K562 (cell line): ENCODE data around the gene FARP1.

ENCODE experiments used
- COPS2 ChIP-seq: fragments of 450-650 bp; conservative IDR thresholded peaks from 2 replicates; pipeline ENCODE4 v1.6.1; 2016; ENCODE audit warnings: mild to moderate bottlenecking, moderate library complexity
- CTCF ChIP-seq, 3 experiments: IDR thresholded peaks in 2 of 3; conservative IDR thresholded peaks in 1 of 3; 2 replicates each; pipeline ENCODE4 v1.5.1; 2011 to 2012; ENCODE audit warnings: low read length in 3 of 3, mild to moderate bottlenecking in 3 of 3, control low read depth in 2 of 3, improper control_type of control experiment in 1 of 3, inconsistent platforms in 1 of 3, low read depth in 1 of 3, mixed read lengths in 1 of 3, moderate library complexity in 1 of 3; ENCODE audit not compliant: insufficient read depth in 2 of 3
- EP300 ChIP-seq: IDR thresholded peaks from 2 replicates; pipeline ENCODE4 v1.6.1; 2012; ENCODE audit warnings: low read length, improper control_type of control experiment
- FOXA1 ChIP-seq: fragments of 450-650 bp; IDR thresholded peaks from 2 replicates; pipeline ENCODE4 v1.6.1; 2016; ENCODE audit warnings: mild to moderate bottlenecking, borderline replicate concordance
- GATA2 ChIP-seq: sonication (generic); formaldehyde crosslinking; IDR thresholded peaks from 2 replicates; pipeline ENCODE4 v1.4.0; 2020; ENCODE audit warnings: mild to moderate bottlenecking, missing genetic modification reagents
- MYC ChIP-seq, 2 experiments: fragments of 250-450 bp in 1 of 2; sonication (Bioruptor Pico) in 1 of 2; IDR thresholded peaks; 2 replicates each; pipeline versions ENCODE4 v1.5.1 to v1.6.1; 2012 to 2021; ENCODE audit warnings: low read depth in 2 of 2, borderline replicate concordance in 1 of 2, improper control_type of control experiment in 1 of 2, low read length in 1 of 2, mild to moderate bottlenecking in 1 of 2, moderate library complexity in 1 of 2
- NR2C2 ChIP-seq, 2 experiments: fragments of 200-800 bp in 1 of 2; sonication (Bioruptor generic) in 1 of 2; sonication (generic) in 1 of 2; formaldehyde crosslinking in 1 of 2; IDR thresholded peaks; 2 replicates each; pipeline versions ENCODE4 v1.6.1 to v1.8.0; 2016 to 2022; ENCODE audit warnings: mild to moderate bottlenecking in 1 of 2, missing compliant biosample characterization in 1 of 2, missing genetic modification characterization in 1 of 2, missing genetic modification reagents in 1 of 2
- POLR2A ChIP-seq: fragments of 450-650 bp; conservative IDR thresholded peaks from 2 replicates; pipeline ENCODE4 v1.6.1; 2016
- SREBF2 ChIP-seq: sonication (generic); formaldehyde crosslinking; IDR thresholded peaks from 2 replicates; pipeline ENCODE4 v1.4.0; 2020; ENCODE audit warnings: mild to moderate bottlenecking, missing genetic modification reagents
- TAF1 ChIP-seq: IDR thresholded peaks from 2 replicates; pipeline ENCODE4 v1.6.1; 2011; ENCODE audit warnings: mild to moderate bottlenecking, low read length, moderate library complexity; ENCODE audit not compliant: insufficient read depth, control insufficient read depth, severe bottlenecking; ENCODE audit errors: extremely low read depth
- TBP ChIP-seq: optimal IDR thresholded peaks from 2 replicates; pipeline ENCODE3; 2011; ENCODE audit warnings: low read depth, low read length, improper control_type of control experiment
- ZNF212 ChIP-seq: fragments of 450-650 bp; formaldehyde crosslinking; IDR thresholded peaks from 2 replicates; pipeline ENCODE4 v1.4.0; 2020; ENCODE audit warnings: mild to moderate bottlenecking
- ZNF431 ChIP-seq: sonication (generic); formaldehyde crosslinking; IDR thresholded peaks from 2 replicates; pipeline ENCODE4 v1.8.0; 2022; ENCODE audit warnings: mild to moderate bottlenecking, missing genetic modification reagents

- no peak for TF ChIP-seq EP300
- no peak for TF ChIP-seq TBP
- no peak for TF ChIP-seq COPS2
- TF ChIP-seq GATA2 (CRISPR knock-in tag) = no peak
- TF ChIP-seq CTCF (IDR thresholded peaks at IDR 0.05 in 2 of 3, conservative IDR thresholded peaks at IDR 0.05 in 1 of 3; ENCODE audit: insufficient read depth in 2 of 3, low read depth in 1 of 3, low read length in 3 of 3) = peak in 2 of 3 experiments; percentile 12 to 20; a peak in 2 of 6 replicates
- TF ChIP-seq NR2C2 (CRISPR knock-in tag; IDR thresholded peaks at IDR 0.05) = no peak
- no peak for TF ChIP-seq NR2C2 (tag; IDR thresholded peaks at IDR 0.05)
- TF ChIP-seq POLR2A = no peak
- no peak for TF ChIP-seq MYC (IDR thresholded peaks at IDR 0.05; ENCODE audit: low read depth, low read length)
- no peak for TF ChIP-seq MYC (CRISPR knock-in tag; IDR thresholded peaks at IDR 0.05; ENCODE audit: borderline replicate concordance, low read depth)
- TF ChIP-seq ZNF212 = no peak
- no peak for TF ChIP-seq FOXA1
- no peak for TF ChIP-seq ZNF431 (CRISPR knock-in tag)
- TF ChIP-seq SREBF2 (CRISPR knock-in tag) = no peak
- TF ChIP-seq TAF1 = no peak
These were observed 262.2 kb downstream of the FARP1 start for GRCh38 chr13:98405107-98405571.
